ENCODE data around the gene SERPIND1.
"Not testable (repeated sequence)": the region's sequence is repeated elsewhere in the genome, so short reads cannot be mapped to it uniquely, and the experiment has no call there.

SERPIND1 gene

GRCh38 chr22:20773793-20774212, at the start of gene SERPIND1:
SERPIND1 (plus strand) TSS chr22:20774113; CDS start chr22:20779313, 5,200 bp downstream.
- DNase-seq = no peak

GRCh38 chr22:20724676-20725454, 49.0 kb upstream of the SERPIND1 start:
- no peak for DNase-seq

GRCh38 chr22:20725987-20726558, 47.8 kb upstream of the SERPIND1 start:
- DNase-seq = peak; percentile 71

GRCh38 chr22:20727118-20728015, 46.5 kb upstream of the SERPIND1 start:
- no peak for DNase-seq

GRCh38 chr22:20728523-20729190, 45.3 kb upstream of the SERPIND1 start:
- DNase-seq = no peak

- DNase-seq = no peak
These were observed 44.7 kb upstream of the SERPIND1 start for GRCh38 chr22:20729194-20729593.

- DNase-seq = not testable (repeated sequence)
These were observed 41.5 kb upstream of the SERPIND1 start for GRCh38 chr22:20732431-20732830.

- not testable (repeated sequence) for DNase-seq
These were observed 38.4 kb upstream of the SERPIND1 start for GRCh38 chr22:20735356-20736162.

GRCh38 chr22:20736891-20737290, 37.0 kb upstream of the SERPIND1 start:
- DNase-seq = not testable (repeated sequence)

- DNase-seq = no peak
These were observed 35.4 kb upstream of the SERPIND1 start for GRCh38 chr22:20738394-20739089.

- DNase-seq = no peak
These were observed 33.5 kb upstream of the SERPIND1 start for GRCh38 chr22:20740222-20740951.

- DNase-seq = no peak
These were observed 32.8 kb upstream of the SERPIND1 start for GRCh38 chr22:20741008-20741633.

- peak; percentile 35 for DNase-seq
These were observed 32.0 kb upstream of the SERPIND1 start for GRCh38 chr22:20741634-20742581.

- DNase-seq = no peak
These were observed 31.1 kb upstream of the SERPIND1 start for GRCh38 chr22:20742764-20743163.

GRCh38 chr22:20744456-20744855, 29.5 kb upstream of the SERPIND1 start:
- DNase-seq = no peak

- no peak for DNase-seq
These were observed 28.8 kb upstream of the SERPIND1 start for GRCh38 chr22:20745119-20745518.

- DNase-seq = no peak
These were observed 27.3 kb upstream of the SERPIND1 start for GRCh38 chr22:20746431-20747189.

- DNase-seq = no peak
These were observed 26.7 kb upstream of the SERPIND1 start for GRCh38 chr22:20747223-20747622.
